Gastroesophageal sphincter (tissue), 4 donors: ENCODE measurements around the gene RGS5. TPM values are rescaled to one million over a fixed set of nuclear protein-coding genes. Genes with fewer than 3 reads are reported as not detected.

Source experiments
- ATAC-seq: fragments of 150-250 bp; one replicate; pipeline ENCODE4 v1.9.1; 2016; ENCODE audit warnings: mild to moderate bottlenecking, moderate library complexity
- H3K27ac ChIP-seq, 4 donors: fragments of 200-600 bp; sonication (generic) in 3 of 4; 1 replicate in 3 of 4; 2 replicates in 1 of 4; pipeline ENCODE4 v1.5.1; 2016 to 2019
- H3K27me3 ChIP-seq: fragments of 200-600 bp; sonication (generic); one replicate; pipeline ENCODE4 v1.5.1; 2019
- H3K36me3 ChIP-seq, 2 donors: fragments of 200-600 bp; sonication (generic); one replicate each; pipeline ENCODE4 v1.5.1; 2019; ENCODE audit warnings: control low read depth in 1 of 2
- H3K4me1 ChIP-seq, 3 donors: fragments of 200-600 bp; sonication (generic); 1 replicate in 2 of 3; 2 replicates in 1 of 3; pipeline ENCODE4 v1.5.1; 2016 to 2019; ENCODE audit warnings: control low read depth in 2 of 3
- H3K4me3 ChIP-seq, 2 donors: fragments of 200-600 bp; sonication (generic); one replicate each; pipeline ENCODE4 v1.5.1; 2019; ENCODE audit warnings: mild to moderate bottlenecking in 1 of 2, moderate library complexity in 1 of 2
- H3K9me3 ChIP-seq, 3 donors: fragments of 200-600 bp; sonication (generic); one replicate each; pipeline ENCODE4 v1.5.1; 2017 to 2019; ENCODE audit warnings: control low read depth in 2 of 3
- CTCF ChIP-seq, 4 experiments: fragments of 200-600 bp in 2 of 4; fragments of 450-650 bp in 2 of 4; sonication (generic) in 1 of 4; IDR thresholded peaks; one replicate each; pipeline ENCODE4 v1.5.1; 2017 to 2019; ENCODE audit warnings: antibody characterized with exemption in 4 of 4, mild to moderate bottlenecking in 2 of 4, moderate library complexity in 2 of 4
- EP300 ChIP-seq: sonication (generic); formaldehyde crosslinking; IDR thresholded peaks from one replicate; pipeline ENCODE4 v1.6.1; 2017; ENCODE audit warnings: antibody characterized with exemption, mild to moderate bottlenecking
- POLR2A ChIP-seq, 2 donors: fragments of 450-650 bp; IDR thresholded peaks; one replicate each; pipeline ENCODE4 v1.6.1; 2017; ENCODE audit warnings: antibody characterized with exemption in 2 of 2, mild to moderate bottlenecking in 2 of 2, moderate library complexity in 1 of 2
- POLR2AphosphoS5 ChIP-seq: sonication (generic); formaldehyde crosslinking; IDR thresholded peaks from one replicate; pipeline ENCODE4 v1.6.1; 2017; ENCODE audit warnings: antibody characterized with exemption
- WGBS, 2 donors: methylation state at CpG; one replicate each; pipeline ENCODE4 v1.1.5; 2018; ENCODE audit warnings: low coverage in 1 of 2; 5-methylcytosine and 5-hydroxymethylcytosine counted together
- total RNA-seq, 4 donors: library from RNA; depleted of rRNA; stranded (reverse); fragments of >200 nt; gene quantifications; one replicate each; pipeline ENCODE4 v1.1.0, GENCODE V29; 2016

The RGS5 gene
- total RNA-seq, 4 donors from 2014 or later, result 267 to 427 (median 386) TPM

DNA sequence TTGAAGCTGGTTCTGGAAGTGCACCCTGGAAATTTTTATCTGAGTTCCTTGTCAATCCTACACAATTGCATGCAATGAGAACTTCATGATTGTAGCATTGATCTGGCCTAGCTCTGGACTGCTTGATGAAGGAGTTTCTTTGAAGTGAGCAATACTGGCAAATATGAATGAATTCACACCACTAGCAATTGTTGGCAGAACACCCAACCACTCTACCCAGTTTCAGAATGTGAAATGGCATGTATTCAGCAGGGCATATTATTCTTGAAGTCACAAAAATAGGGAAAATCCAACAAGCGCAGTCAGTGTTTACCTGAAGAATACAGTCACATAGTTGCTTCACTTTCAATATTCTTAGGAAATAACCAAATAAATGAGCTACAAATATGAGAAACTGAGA is 57.3 kb downstream of the RGS5 start:
- no peaks in the 10 kb centered on the region for H3K9me3 ChIP-seq
- H3K4me1 ChIP-seq, result peaks cover 0 to 9% (median 0%) of the 10 kb centered on the region in 3 donors
- ATAC-seq, result no peak
- no peak for TF ChIP-seq POLR2A (IDR thresholded peaks at IDR 0.05)
- TF ChIP-seq POLR2AphosphoS5, result no peak
- no peak for TF ChIP-seq EP300
- H3K27ac ChIP-seq, result no peak overlapping the region
- no peaks in the 10 kb centered on the region for H3K27me3 ChIP-seq
- 68% methylated on average over 1 of the region's 1 CpG; no CpG with 5 or more reads in 1 of the 2 donors for WGBS, 2 donors
- H3K36me3 ChIP-seq, result peaks cover 0 to 2% of the 10 kb centered on the region in 2 donors
- no peak overlapping the region for H3K4me3 ChIP-seq

DNA sequence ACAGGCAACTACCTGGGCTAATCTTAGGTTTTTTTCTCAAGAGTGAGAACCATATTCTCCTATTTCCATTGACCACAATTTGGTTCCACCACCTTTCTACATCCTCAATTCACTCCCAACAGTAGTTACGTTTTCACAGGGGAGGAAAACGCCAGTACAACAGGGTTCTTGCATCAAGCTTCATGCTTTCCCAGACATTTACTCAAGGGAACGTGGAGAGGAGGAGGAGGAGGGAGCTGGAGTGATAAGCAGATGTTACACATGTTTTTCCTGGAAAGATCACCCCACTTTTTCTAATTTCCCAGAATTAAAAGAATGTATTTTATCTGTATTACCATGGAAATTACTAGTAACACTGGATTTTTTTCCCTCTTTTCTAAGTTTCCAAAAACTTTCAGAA is 58.3 kb downstream of the RGS5 start:
- TF ChIP-seq EP300, result no peak
- no peak for TF ChIP-seq POLR2AphosphoS5
- no peak for TF ChIP-seq POLR2A (IDR thresholded peaks at IDR 0.05)
- no peak for TF ChIP-seq CTCF (IDR thresholded peaks at IDR 0.05)
- Histone ChIP-seq H3K27me3 (no peaks in the 10 kb centered on the region), H3K27ac (no peak overlapping the region), H3K9me3 (no peaks in the 10 kb centered on the region), H3K4me3 (no peak overlapping the region), H3K36me3 (no peaks in the 10 kb centered on the region), H3K4me1 (peaks cover 0 to 9% (median 0%) of the 10 kb centered on the region in 3 donors)
- 49 to 57% methylated on average over 3 of the region's 3 CpGs for whole genome bisulfite sequencing, 2 donors
- ATAC-seq, result no peak

DNA sequence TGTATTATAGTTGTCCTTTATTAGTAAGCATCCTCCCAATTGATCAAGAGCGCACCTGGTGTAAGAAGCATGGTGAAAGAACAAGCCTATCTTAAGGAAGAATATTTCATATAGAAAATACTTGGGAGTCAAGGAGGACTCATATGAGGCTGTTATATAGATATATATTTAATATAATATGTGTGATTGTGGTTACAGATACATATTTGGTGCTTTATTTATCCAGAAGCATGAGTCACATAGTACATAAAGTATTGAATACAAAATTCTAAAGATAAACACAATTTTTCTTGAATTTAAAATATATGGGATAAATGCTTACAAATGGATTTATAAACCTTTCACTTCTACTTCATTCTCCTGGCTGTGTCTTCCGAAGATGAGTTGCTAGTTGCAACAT is 60.6 kb downstream of the RGS5 start:
- TF ChIP-seq POLR2A (IDR thresholded peaks at IDR 0.05), result no peak
- no peak for TF ChIP-seq POLR2AphosphoS5
- no peak for TF ChIP-seq EP300
- no peak for TF ChIP-seq CTCF (IDR thresholded peaks at IDR 0.05)
- no peaks in the 10 kb centered on the region for H3K27me3 ChIP-seq
- no peaks in the 10 kb centered on the region for H3K9me3 ChIP-seq
- no peak overlapping the region for H3K4me3 ChIP-seq
- no peak overlapping the region for H3K27ac ChIP-seq
- H3K4me1 ChIP-seq, result peaks cover 0 to 9% (median 0%) of the 10 kb centered on the region in 3 donors
- H3K36me3 ChIP-seq, result no peaks in the 10 kb centered on the region
- 64 to 73% methylated on average over 2 of the region's 2 CpGs for WGBS, 2 donors
- no peak for ATAC-seq

- H3K4me3 ChIP-seq, result no peak overlapping the region
- H3K36me3 ChIP-seq, result no peaks in the 10 kb centered on the region
- no peak for ATAC-seq
- no peak overlapping the region for H3K27ac ChIP-seq
- WGBS, 2 donors, result 92 to 100% methylated on average over 1 of the region's 1 CpG
- peaks cover 0 to 9% (median 0%) of the 10 kb centered on the region in 3 donors for H3K4me1 ChIP-seq
- H3K27me3 ChIP-seq, result no peaks in the 10 kb centered on the region
- TF ChIP-seq POLR2AphosphoS5, result no peak
- no peak for TF ChIP-seq EP300
- TF ChIP-seq CTCF (IDR thresholded peaks at IDR 0.05), result no peak
- TF ChIP-seq POLR2A (IDR thresholded peaks at IDR 0.05), result no peak
- no peaks in the 10 kb centered on the region for H3K9me3 ChIP-seq
Measured at GRCh38 chr1:163141556-163141955, 61.2 kb downstream of the RGS5 start.

DNA sequence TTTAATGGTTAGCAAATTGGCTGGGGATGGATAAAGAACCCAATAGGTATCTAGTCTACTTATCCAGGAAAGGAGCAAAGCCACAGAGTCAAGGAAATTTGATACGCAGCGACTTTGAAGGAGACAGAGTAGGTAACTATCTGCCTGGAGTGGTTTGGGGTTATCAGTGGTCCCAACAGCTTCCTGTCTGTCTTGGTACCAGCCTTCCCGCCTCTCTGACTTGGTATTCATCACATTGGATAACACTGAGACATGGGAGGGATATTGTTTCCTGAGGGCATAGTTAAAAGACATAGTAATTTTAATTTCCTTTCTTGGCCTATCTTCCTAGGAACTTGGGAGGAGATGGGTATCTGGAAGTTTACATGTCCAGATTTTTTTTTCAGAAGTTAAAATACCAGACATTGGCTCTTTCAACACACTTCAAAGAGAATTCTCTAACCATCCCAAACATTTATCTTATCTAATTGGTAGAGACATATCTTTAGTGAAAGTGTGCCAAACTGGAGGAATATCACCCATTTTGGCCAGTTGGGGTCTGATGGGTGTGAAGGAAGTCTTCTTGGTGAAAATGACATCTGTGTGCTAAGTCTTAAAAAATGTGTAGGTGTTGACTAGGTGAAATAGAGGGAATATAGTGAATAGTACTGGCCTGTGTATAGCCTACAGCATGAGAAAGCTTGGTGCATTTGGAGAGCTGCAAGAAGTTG is 65.0 kb downstream of the RGS5 start:
- Histone ChIP-seq H3K27ac (no peak overlapping the region), H3K4me3 (no peak overlapping the region), H3K27me3 (no peaks in the 10 kb centered on the region), H3K9me3 (no peaks in the 10 kb centered on the region), H3K4me1 (peaks cover 0 to 4% (median 0%) of the 10 kb centered on the region in 3 donors), H3K36me3 (no peaks in the 10 kb centered on the region)
- no peak for TF ChIP-seq POLR2A (IDR thresholded peaks at IDR 0.05)
- TF ChIP-seq CTCF (IDR thresholded peaks at IDR 0.05), result no peak
- no peak for TF ChIP-seq POLR2AphosphoS5
- no peak for TF ChIP-seq EP300
- 82 to 83% methylated on average over 3 of the region's 3 CpGs for WGBS, 2 donors
- no peak for ATAC-seq
